ENCODE measurements around the gene NAXE. TPM values are rescaled to one million over a fixed set of nuclear protein-coding genes. Genes with fewer than 3 reads are reported as not detected.

NAXE gene
- total RNA-seq, 1 experiment from 2014 or later = 96.6 TPM

DNA sequence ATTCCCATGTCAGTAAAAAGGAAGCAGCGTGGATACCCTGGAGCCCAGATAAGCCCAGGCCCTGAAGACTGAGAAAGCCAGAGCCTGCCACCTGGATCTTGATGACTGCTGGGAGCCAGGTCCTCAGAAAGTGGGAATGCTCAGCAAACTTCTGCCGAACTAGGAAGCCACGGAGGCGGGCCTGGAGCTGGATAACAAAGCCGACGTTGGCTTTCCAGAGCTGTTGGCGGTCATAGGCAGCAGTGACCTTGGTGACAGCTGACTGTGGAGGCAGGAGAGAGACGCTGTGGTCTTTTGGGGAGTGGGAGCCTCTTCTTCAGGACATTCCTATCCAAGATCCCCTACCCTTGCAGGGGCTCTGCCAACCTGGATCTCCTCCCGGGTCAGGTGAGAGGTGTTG lies 43.6 kb upstream of the NAXE start:
- no peaks in the 10 kb centered on the region for H3K27me3 ChIP-seq (ENCODE audit: insufficient read depth, low read length)
- no peak for TF ChIP-seq CTCF (conservative IDR thresholded peaks at IDR 0.05)
- no peak overlapping the region for H2AK5ac ChIP-seq (ENCODE audit: insufficient read length, low read length)
- H4K5ac ChIP-seq (ENCODE audit: insufficient read length, low read depth, low read length) = no peak overlapping the region
- H4K91ac ChIP-seq (ENCODE audit: insufficient read length, low read depth, low read length) = no peak overlapping the region
- H4K8ac ChIP-seq (replicated peaks; ENCODE audit: insufficient read length, low read depth, low read length) = no peak overlapping the region
- no peaks in the 10 kb centered on the region for H3K4me1 Mint-ChIP-seq
- no peak overlapping the region for H3K56ac ChIP-seq (ENCODE audit: insufficient read length, low read depth, low read length)
- no peak overlapping the region for H2BK15ac ChIP-seq (ENCODE audit: low read depth, low read length)
- H3K27me3 Mint-ChIP-seq (ENCODE audit: low read depth) = no peaks in the 10 kb centered on the region
- peaks cover 10 to 48% (median 35%) of the 10 kb centered on the region in 3 experiments for H3K36me3 Mint-ChIP-seq (ENCODE audit: insufficient read depth in 1 of 3, low read depth in 3 of 3)
- no peak overlapping the region for H3K4me2 ChIP-seq (ENCODE audit: insufficient read depth, insufficient read length, low read length)
- H3K27ac Mint-ChIP-seq = no peak overlapping the region; a peak in 1 of 7 replicates
- no peak overlapping the region for H3K14ac ChIP-seq (ENCODE audit: insufficient read depth, low read length)
- no peaks in the 10 kb centered on the region for H3K9me3 Mint-ChIP-seq
- H3K4ac ChIP-seq (ENCODE audit: low read depth, low read length) = no peak overlapping the region
- H3K23me2 ChIP-seq (ENCODE audit: insufficient read length, low read depth, low read length, poor library complexity, severe bottlenecking) = no peaks in the 10 kb centered on the region
- H4K20me1 ChIP-seq (ENCODE audit: control insufficient read depth, insufficient read depth, insufficient read length) = no peaks in the 10 kb centered on the region
- no peaks in the 10 kb centered on the region for H3K79me1 ChIP-seq (ENCODE audit: insufficient read depth, low read depth, low read length, poor library complexity, severe bottlenecking)
- no peak overlapping the region for H2BK20ac ChIP-seq (ENCODE audit: low read depth, low read length, poor library complexity, severe bottlenecking)
- H3K4me3 Mint-ChIP-seq = no peak overlapping the region
- no peak overlapping the region for H2BK12ac ChIP-seq (ENCODE audit: insufficient read length, low read depth, low read length)
- no CpG with 5 or more reads among the region's 9 CpGs for WGBS (ENCODE audit: extremely low coverage, insufficient read length, low lambda C conversion rate)
- H3K27ac ChIP-seq (ENCODE audit: insufficient read length, low read depth, low read length) = no peak overlapping the region
- H3K9me3 ChIP-seq (ENCODE audit: control insufficient read depth, low read depth, low read length) = no peaks in the 10 kb centered on the region
- H2AFZ ChIP-seq (ENCODE audit: low read length) = no peak overlapping the region
- no peak overlapping the region for H3K9ac ChIP-seq (ENCODE audit: extremely low read depth, insufficient read length, low read length)
- no peaks in the 10 kb centered on the region for H3K79me2 ChIP-seq (ENCODE audit: insufficient read depth, low read length)
- H3K4me1 ChIP-seq (ENCODE audit: insufficient read depth, low read length) = no peaks in the 10 kb centered on the region
- no peak for DNase-seq
- no peak overlapping the region for H2BK120ac ChIP-seq (ENCODE audit: low read depth, low read length, poor library complexity, severe bottlenecking)
- no peak overlapping the region for H2BK5ac ChIP-seq (ENCODE audit: insufficient read length, low read length)
- no peak overlapping the region for H3K23ac ChIP-seq (ENCODE audit: insufficient read length, low read depth, low read length)
- H3T11ph ChIP-seq (ENCODE audit: low read length) = no peak overlapping the region
- H3K18ac ChIP-seq (ENCODE audit: insufficient read length, low read depth, low read length) = no peak overlapping the region

Data from H9 (cell line).